ENCODE measurements around the gene TGM6. TPM values are rescaled to one million over a fixed set of nuclear protein-coding genes. Genes with fewer than 3 reads are reported as not detected.

TGM6 gene
- total RNA-seq, 4 donors from 2014 or later = not detected

- intact Hi-C loops (cut with DNase I; ENCODE audit: low total_unique reads) = no loop called here
- no peaks in the 10 kb centered on the region for H3K27me3 ChIP-seq
- TF ChIP-seq, protein P1, sequence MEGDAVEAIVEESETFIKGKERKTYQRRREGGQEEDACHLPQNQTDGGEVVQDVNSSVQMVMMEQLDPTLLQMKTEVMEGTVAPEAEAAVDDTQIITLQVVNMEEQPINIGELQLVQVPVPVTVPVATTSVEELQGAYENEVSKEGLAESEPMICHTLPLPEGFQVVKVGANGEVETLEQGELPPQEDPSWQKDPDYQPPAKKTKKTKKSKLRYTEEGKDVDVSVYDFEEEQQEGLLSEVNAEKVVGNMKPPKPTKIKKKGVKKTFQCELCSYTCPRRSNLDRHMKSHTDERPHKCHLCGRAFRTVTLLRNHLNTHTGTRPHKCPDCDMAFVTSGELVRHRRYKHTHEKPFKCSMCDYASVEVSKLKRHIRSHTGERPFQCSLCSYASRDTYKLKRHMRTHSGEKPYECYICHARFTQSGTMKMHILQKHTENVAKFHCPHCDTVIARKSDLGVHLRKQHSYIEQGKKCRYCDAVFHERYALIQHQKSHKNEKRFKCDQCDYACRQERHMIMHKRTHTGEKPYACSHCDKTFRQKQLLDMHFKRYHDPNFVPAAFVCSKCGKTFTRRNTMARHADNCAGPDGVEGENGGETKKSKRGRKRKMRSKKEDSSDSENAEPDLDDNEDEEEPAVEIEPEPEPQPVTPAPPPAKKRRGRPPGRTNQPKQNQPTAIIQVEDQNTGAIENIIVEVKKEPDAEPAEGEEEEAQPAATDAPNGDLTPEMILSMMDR (IDR thresholded peaks at IDR 0.05) = no peak
- TF ChIP-seq POLR2A (IDR thresholded peaks at IDR 0.05) = no peak
- no peak overlapping the region for H3K27ac ChIP-seq
- no peak overlapping the region for H3K4me3 ChIP-seq
- no peaks in the 10 kb centered on the region for H3K36me3 ChIP-seq
- no peak for DNase-seq
- no peaks in the 10 kb centered on the region for H3K4me1 ChIP-seq
- H3K9me3 ChIP-seq = no peaks in the 10 kb centered on the region
Measured at GRCh38 chr20:2340823-2341222, 39.9 kb upstream of the TGM6 start.

GRCh38 chr20:2341336-2341735 lies 39.4 kb upstream of the TGM6 start:
- no peak for TF ChIP-seq POLR2A (IDR thresholded peaks at IDR 0.05)
- TF ChIP-seq, protein P1 (IDR thresholded peaks at IDR 0.05) = no peak
- no peak for DNase-seq
- Histone ChIP-seq H3K36me3 (no peaks in the 10 kb centered on the region), H3K27ac (no peak overlapping the region), H3K9me3 (no peaks in the 10 kb centered on the region), H3K4me3 (no peak overlapping the region), H3K27me3 (no peaks in the 10 kb centered on the region), H3K4me1 (no peaks in the 10 kb centered on the region)
- intact Hi-C loops (cut with DNase I; ENCODE audit: low total_unique reads) = no loop called here

DNA sequence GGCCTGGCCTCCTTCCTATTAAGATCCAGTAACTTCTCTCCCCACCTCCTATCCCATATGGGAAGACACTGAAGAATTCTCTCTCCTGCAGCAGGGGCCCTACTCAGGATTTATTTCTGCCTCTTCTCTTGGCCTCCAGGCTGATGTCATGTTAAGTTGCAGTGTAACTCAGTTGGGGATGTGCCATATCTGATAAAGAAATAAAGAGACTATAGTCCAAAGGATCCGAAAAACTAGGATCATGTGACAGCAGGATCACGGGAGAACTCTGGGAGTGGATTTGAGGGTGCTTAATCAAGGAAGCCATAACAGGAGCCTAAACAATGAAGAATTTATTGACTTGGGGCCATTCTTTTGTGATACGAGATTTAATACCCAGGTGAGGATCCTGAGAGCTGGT lies 38.5 kb upstream of the TGM6 start:
- H3K27me3 ChIP-seq = no peaks in the 10 kb centered on the region
- H3K27ac ChIP-seq = no peak overlapping the region
- no peak overlapping the region for H3K4me3 ChIP-seq
- intact Hi-C loops (cut with DNase I; ENCODE audit: low total_unique reads) = no loop called here
- H3K4me1 ChIP-seq = no peaks in the 10 kb centered on the region
- no peaks in the 10 kb centered on the region for H3K9me3 ChIP-seq
- H3K36me3 ChIP-seq = no peaks in the 10 kb centered on the region
- no peak for DNase-seq
- TF ChIP-seq, protein P1 (IDR thresholded peaks at IDR 0.05) = no peak
- TF ChIP-seq POLR2A (IDR thresholded peaks at IDR 0.05) = no peak

DNA sequence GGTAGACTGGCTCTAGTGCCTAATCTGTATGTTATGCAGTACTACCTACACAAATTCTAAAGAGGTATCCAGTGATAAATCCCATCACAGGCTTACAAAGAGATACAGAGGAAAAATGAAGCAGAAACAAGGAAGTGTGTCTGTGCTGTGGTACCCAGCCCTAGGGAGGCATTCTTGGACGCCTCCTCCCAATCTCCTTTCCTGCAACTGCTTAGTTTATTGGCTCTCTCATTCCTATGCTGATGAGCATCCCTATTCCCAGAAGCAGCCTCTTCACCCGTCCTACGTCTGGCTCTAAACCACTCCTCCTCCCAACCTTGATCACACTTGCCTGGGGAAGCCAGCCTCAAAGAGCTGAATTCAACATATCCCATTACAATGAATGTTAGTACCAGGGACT lies 34.5 kb upstream of the TGM6 start:
- Histone ChIP-seq H3K4me1 (no peaks in the 10 kb centered on the region), H3K27ac (no peak overlapping the region), H3K36me3 (no peaks in the 10 kb centered on the region), H3K4me3 (no peak overlapping the region), H3K27me3 (no peaks in the 10 kb centered on the region), H3K9me3 (no peaks in the 10 kb centered on the region)
- DNase-seq = no peak
- no peak for TF ChIP-seq POLR2A (IDR thresholded peaks at IDR 0.05)
- TF ChIP-seq, protein P1 (IDR thresholded peaks at IDR 0.05) = no peak
- intact Hi-C loops (cut with DNase I; ENCODE audit: low total_unique reads) = no loop called here

DNA sequence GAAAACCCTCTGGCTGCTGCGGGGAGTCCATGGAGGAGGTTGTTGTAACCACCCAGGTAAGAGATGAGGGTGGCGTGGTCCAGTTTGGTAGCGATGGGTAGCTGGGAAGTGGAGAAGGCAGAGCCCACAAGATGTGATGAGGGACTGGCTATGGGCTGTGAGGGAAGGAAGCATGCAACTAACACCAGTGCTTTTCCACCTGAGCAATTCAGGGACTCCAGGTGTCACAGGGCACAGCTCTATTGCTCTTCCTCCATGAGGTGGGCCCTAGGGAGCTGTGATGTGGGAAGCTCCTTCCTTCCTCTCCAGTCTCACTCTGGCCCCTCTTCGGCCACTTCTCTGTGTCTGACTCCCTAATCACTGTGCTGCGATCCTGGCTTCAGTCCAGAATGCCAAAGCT lies 32.4 kb upstream of the TGM6 start:
- Histone ChIP-seq H3K4me3 (no peak overlapping the region), H3K27me3 (no peaks in the 10 kb centered on the region), H3K9me3 (no peaks in the 10 kb centered on the region), H3K27ac (no peak overlapping the region), H3K4me1 (no peaks in the 10 kb centered on the region), H3K36me3 (no peaks in the 10 kb centered on the region)
- intact Hi-C loops (cut with DNase I; ENCODE audit: low total_unique reads) = no loop called here
- TF ChIP-seq, protein P1 (IDR thresholded peaks at IDR 0.05) = no peak
- no peak for TF ChIP-seq POLR2A (IDR thresholded peaks at IDR 0.05)
- DNase-seq = no peak

All from uterus (tissue), 4 donors.